Left colon (tissue), 2 donors: ENCODE measurements around the gene LIN9. TPM values are rescaled to one million over a fixed set of nuclear protein-coding genes. Genes with fewer than 3 reads are reported as not detected.

Experiments
- ATAC-seq: fragments of 200-7000 bp; cut with Tn5 transposase; one replicate; pipeline ENCODE4 v1.9.1; 2020; ENCODE audit warnings: mild to moderate bottlenecking, moderate library complexity
- DNase-seq, 2 donors: peaks; one replicate each; pipeline ENCODE4 v3.0.0-alpha.2; 2020
- intact Hi-C, 2 donors: fragments of 100-400 bp; cut with DNase I in 1 of 2; cut with micrococcal nuclease in 1 of 2; formaldehyde crosslinking; loops; one replicate each; pipeline versions ENCODE4 v1.11.2 to v1.14.0; 2022; cut with DNase I, micrococcal nuclease
- total RNA-seq, 2 donors: library from RNA; stranded (reverse); fragmentation: NEBNext Ultra II Directional; extraction: Animal tissue kit (Norgen Biotek cat#: 25700); gene quantifications; one replicate each; pipeline ENCODE4 v1.2.1, GENCODE V29; 2021
- donor health status: DM: no; HTN: no; CAD: no.
- donor health status: DM: yes; HTN: yes; CAD: no.

The LIN9 gene
- total RNA-seq, 2 donors from 2014 or later: 2.7 to 3.5 TPM

GRCh38 chr1:226199971-226200370 lies 109.0 kb downstream of the LIN9 start:
- intact Hi-C loops: loop anchor here in 1 of 2 donors (5.0 kb wide), 1 partner anchor 73 kb away; no protein-coding TSS in a partner anchor
- DNase-seq: no peak
- ATAC-seq: no peak

- intact Hi-C loops: loop anchor here in 1 of 2 donors (5.0 kb wide), 1 partner anchor 68 kb away; no protein-coding TSS in a partner anchor
- no peak for ATAC-seq
- no peak for DNase-seq
These were observed 113.8 kb downstream of the LIN9 start for GRCh38 chr1:226195144-226195543.

GRCh38 chr1:226187380-226187779 lies 121.6 kb downstream of the LIN9 start:
- intact Hi-C loops: loop anchor here in 1 of 2 donors (10.0 kb wide), 1 partner anchor 63 kb away; no protein-coding TSS in a partner anchor
- ATAC-seq (no peak), DNase-seq (no peak)

GRCh38 chr1:226187019-226187322 lies 122.0 kb downstream of the LIN9 start:
- intact Hi-C loops: loop anchor here in 1 of 2 donors (10.0 kb wide), 1 partner anchor 62 kb away; no protein-coding TSS in a partner anchor
- ATAC-seq: no peak

GRCh38 chr1:226186124-226187018 lies 122.6 kb downstream of the LIN9 start, which contains the start of gene ACBD3:
Gene ACBD3 (minus strand): TSS chr1:226186741. CDS start chr1:226186675, 66 bp downstream.
- ATAC-seq (peak; percentile 93), DNase-seq (peak; percentile 90 to 91)
- intact Hi-C loops: loop anchor here in 1 of 2 donors (10.0 kb wide), 1 partner anchor 62 kb away; no protein-coding TSS in a partner anchor

More at GRCh38 chr1:226187019-226187322, 122.0 kb downstream of the LIN9 start:
- DNase-seq: no peak

GRCh38 chr1:226185141-226186036 lies 123.6 kb downstream of the LIN9 start:
- DNase-seq (no peak), ATAC-seq (no peak)
- intact Hi-C loops: loop anchor here in 1 of 2 donors (10.0 kb wide), 1 partner anchor 61 kb away; no protein-coding TSS in a partner anchor

- intact Hi-C loops: loop anchor here in 1 of 2 donors (10.0 kb wide), 1 partner anchor 57 kb away; no protein-coding TSS in a partner anchor
- no peak for ATAC-seq
- peak; percentile 33 to 44 for DNase-seq
These were observed 126.8 kb downstream of the LIN9 start for GRCh38 chr1:226181996-226182714.

Other genes with a start within 250 kb of the LIN9 start
- gene H3-3A, start 246.4 kb downstream of the LIN9 start, total RNA-seq: 100 to 1,000 TPM; 743 to 759 TPM
- 10 to 100 TPM; 45.8 to 56.0 TPM for gene ACBD3, start 122.4 kb downstream of the LIN9 start, total RNA-seq
- gene MIXL1, start 85.5 kb downstream of the LIN9 start, total RNA-seq: under 1 TPM; 0.15 to 0.34 TPM
- gene PARP1, start 98.9 kb upstream of the LIN9 start, total RNA-seq: 10 to 100 TPM; 44.8 to 48.9 TPM
- 1 to 10 TPM; 1.4 to 3.9 TPM for gene STUM, start 239.6 kb upstream of the LIN9 start, total RNA-seq